Breast epithelium (tissue), 3 donors: Measurements from ENCODE around the gene POPDC2.

Experiments
- POLR2AphosphoS5 ChIP-seq, 3 donors: sonication (generic); formaldehyde crosslinking; IDR thresholded peaks; one replicate each; pipeline ENCODE4 v1.6.1; 2017; ENCODE audit warnings: antibody characterized with exemption in 3 of 3
- TF ChIP-seq, protein P1 (sequence below), 3 donors: fragments of 450-650 bp; IDR thresholded peaks; one replicate each; pipeline ENCODE4 v1.5.1; 2016 to 2017; ENCODE audit warnings: antibody characterized with exemption in 3 of 3, mild to moderate bottlenecking in 3 of 3, moderate library complexity in 3 of 3

GRCh38 chr3:119626196-119626595 is 34.2 kb downstream of the POPDC2 start:
- TF ChIP-seq, protein P1, sequence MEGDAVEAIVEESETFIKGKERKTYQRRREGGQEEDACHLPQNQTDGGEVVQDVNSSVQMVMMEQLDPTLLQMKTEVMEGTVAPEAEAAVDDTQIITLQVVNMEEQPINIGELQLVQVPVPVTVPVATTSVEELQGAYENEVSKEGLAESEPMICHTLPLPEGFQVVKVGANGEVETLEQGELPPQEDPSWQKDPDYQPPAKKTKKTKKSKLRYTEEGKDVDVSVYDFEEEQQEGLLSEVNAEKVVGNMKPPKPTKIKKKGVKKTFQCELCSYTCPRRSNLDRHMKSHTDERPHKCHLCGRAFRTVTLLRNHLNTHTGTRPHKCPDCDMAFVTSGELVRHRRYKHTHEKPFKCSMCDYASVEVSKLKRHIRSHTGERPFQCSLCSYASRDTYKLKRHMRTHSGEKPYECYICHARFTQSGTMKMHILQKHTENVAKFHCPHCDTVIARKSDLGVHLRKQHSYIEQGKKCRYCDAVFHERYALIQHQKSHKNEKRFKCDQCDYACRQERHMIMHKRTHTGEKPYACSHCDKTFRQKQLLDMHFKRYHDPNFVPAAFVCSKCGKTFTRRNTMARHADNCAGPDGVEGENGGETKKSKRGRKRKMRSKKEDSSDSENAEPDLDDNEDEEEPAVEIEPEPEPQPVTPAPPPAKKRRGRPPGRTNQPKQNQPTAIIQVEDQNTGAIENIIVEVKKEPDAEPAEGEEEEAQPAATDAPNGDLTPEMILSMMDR (IDR thresholded peaks at IDR 0.05): no peak
- TF ChIP-seq POLR2AphosphoS5 (IDR thresholded peaks at IDR 0.05): no peak
